ENCODE data around the gene TP53AIP1.

TP53AIP1 gene

GRCh38 chr11:128914216-128915148 is 28.2 kb downstream of the TP53AIP1 start:
- Histone ChIP-seq H3K27ac (ENCODE audit: low read depth, low read length) (no peak overlapping the region), H3K36me3 (ENCODE audit: insufficient read depth, low read length) (no peaks in the 10 kb centered on the region), H3K4me1 (ENCODE audit: insufficient read depth, low read length) (no peaks in the 10 kb centered on the region), H3K9ac (ENCODE audit: low read depth, low read length) (no peak overlapping the region), H3K9me3 (ENCODE audit: insufficient read depth, low read depth, low read length) (no peaks in the 10 kb centered on the region), H3K4me3 (ENCODE audit: low read length) (no peak overlapping the region), H3K27me3 (ENCODE audit: insufficient read depth, low read length) (peaks cover 17% of the 10 kb centered on the region; the same call in 1 of the 2 replicates)
- 86% methylated on average over 18 of the region's 18 CpGs for WGBS

- WGBS = 87% methylated on average over 5 of the region's 5 CpGs
Observed at GRCh38 chr11:128913806-128914205, 28.9 kb downstream of the TP53AIP1 start.

GRCh38 chr11:128911701-128912100 is 31.0 kb downstream of the TP53AIP1 start:
- H3K9me3 ChIP-seq (ENCODE audit: insufficient read depth, low read depth, low read length) = no peaks in the 10 kb centered on the region
- no peaks in the 10 kb centered on the region for H3K36me3 ChIP-seq (ENCODE audit: insufficient read depth, low read length)
- no peaks in the 10 kb centered on the region for H3K4me1 ChIP-seq (ENCODE audit: insufficient read depth, low read length)
- no peak overlapping the region for H3K9ac ChIP-seq (ENCODE audit: low read depth, low read length)
- H3K4me3 ChIP-seq (ENCODE audit: low read length) = no peak overlapping the region
- peaks cover 40% of the 10 kb centered on the region for H3K27me3 ChIP-seq (ENCODE audit: insufficient read depth, low read length)
- WGBS = 96% methylated on average over 18 of the region's 18 CpGs
- H3K27ac ChIP-seq (ENCODE audit: low read depth, low read length) = no peak overlapping the region

More at GRCh38 chr11:128913806-128914205, 28.9 kb downstream of the TP53AIP1 start:
- Histone ChIP-seq H3K9me3 (ENCODE audit: insufficient read depth, low read depth, low read length) (no peaks in the 10 kb centered on the region), H3K36me3 (ENCODE audit: insufficient read depth, low read length) (no peaks in the 10 kb centered on the region), H3K27ac (ENCODE audit: low read depth, low read length) (no peak overlapping the region), H3K4me3 (ENCODE audit: low read length) (no peak overlapping the region), H3K4me1 (ENCODE audit: insufficient read depth, low read length) (no peaks in the 10 kb centered on the region), H3K9ac (ENCODE audit: low read depth, low read length) (no peak overlapping the region), H3K27me3 (ENCODE audit: insufficient read depth, low read length) (peaks cover 23% of the 10 kb centered on the region)

GRCh38 chr11:128911239-128911638 is 31.4 kb downstream of the TP53AIP1 start:
- Histone ChIP-seq H3K9ac (ENCODE audit: low read depth, low read length) (no peak overlapping the region), H3K4me3 (ENCODE audit: low read length) (no peak overlapping the region), H3K36me3 (ENCODE audit: insufficient read depth, low read length) (no peaks in the 10 kb centered on the region), H3K27ac (ENCODE audit: low read depth, low read length) (no peak overlapping the region), H3K9me3 (ENCODE audit: insufficient read depth, low read depth, low read length) (no peaks in the 10 kb centered on the region), H3K27me3 (ENCODE audit: insufficient read depth, low read length) (peaks cover 45% of the 10 kb centered on the region), H3K4me1 (ENCODE audit: insufficient read depth, low read length) (no peaks in the 10 kb centered on the region)
- WGBS = 96% methylated on average over 17 of the region's 17 CpGs

GRCh38 chr11:128910576-128910975 is 32.1 kb downstream of the TP53AIP1 start:
- WGBS = 96% methylated on average over 3 of the region's 3 CpGs
- Histone ChIP-seq H3K27ac (ENCODE audit: low read depth, low read length) (no peak overlapping the region), H3K27me3 (ENCODE audit: insufficient read depth, low read length) (peaks cover 50% of the 10 kb centered on the region), H3K4me3 (ENCODE audit: low read length) (no peak overlapping the region), H3K9me3 (ENCODE audit: insufficient read depth, low read depth, low read length) (no peaks in the 10 kb centered on the region), H3K4me1 (ENCODE audit: insufficient read depth, low read length) (no peaks in the 10 kb centered on the region), H3K9ac (ENCODE audit: low read depth, low read length) (no peak overlapping the region), H3K36me3 (ENCODE audit: insufficient read depth, low read length) (no peaks in the 10 kb centered on the region)

- H3K4me1 ChIP-seq (ENCODE audit: insufficient read depth, low read length) = peaks cover 3% of the 10 kb centered on the region
- 93% methylated on average over 8 of the region's 8 CpGs for WGBS
Observed at GRCh38 chr11:128909438-128910125, 33.1 kb downstream of the TP53AIP1 start.

GRCh38 chr11:128908391-128909246 is 34.1 kb downstream of the TP53AIP1 start:
- Histone ChIP-seq H3K4me1 (ENCODE audit: insufficient read depth, low read length) (peaks cover 12% of the 10 kb centered on the region), H3K36me3 (ENCODE audit: insufficient read depth, low read length) (no peaks in the 10 kb centered on the region), H3K27ac (ENCODE audit: low read depth, low read length) (no peak overlapping the region), H3K9ac (ENCODE audit: low read depth, low read length) (no peak overlapping the region), H3K4me3 (ENCODE audit: low read length) (no peak overlapping the region), H3K9me3 (ENCODE audit: insufficient read depth, low read depth, low read length) (no peaks in the 10 kb centered on the region), H3K27me3 (ENCODE audit: insufficient read depth, low read length) (peaks cover 59% of the 10 kb centered on the region)
- 93% methylated on average over 12 of the region's 12 CpGs for WGBS

More at GRCh38 chr11:128909438-128910125, 33.1 kb downstream of the TP53AIP1 start:
- Histone ChIP-seq H3K9me3 (ENCODE audit: insufficient read depth, low read depth, low read length) (no peaks in the 10 kb centered on the region), H3K4me3 (ENCODE audit: low read length) (no peak overlapping the region), H3K9ac (ENCODE audit: low read depth, low read length) (no peak overlapping the region), H3K27ac (ENCODE audit: low read depth, low read length) (no peak overlapping the region), H3K27me3 (ENCODE audit: insufficient read depth, low read length) (peaks cover 54% of the 10 kb centered on the region), H3K36me3 (ENCODE audit: insufficient read depth, low read length) (no peaks in the 10 kb centered on the region)

- Histone ChIP-seq H3K9me3 (ENCODE audit: insufficient read depth, low read depth, low read length) (no peaks in the 10 kb centered on the region), H3K27me3 (ENCODE audit: insufficient read depth, low read length) (peaks cover 67% of the 10 kb centered on the region), H3K27ac (ENCODE audit: low read depth, low read length) (no peak overlapping the region), H3K4me3 (ENCODE audit: low read length) (no peak overlapping the region), H3K4me1 (ENCODE audit: insufficient read depth, low read length) (peaks cover 22% of the 10 kb centered on the region), H3K36me3 (ENCODE audit: insufficient read depth, low read length) (no peaks in the 10 kb centered on the region), H3K9ac (ENCODE audit: low read depth, low read length) (no peak overlapping the region)
- WGBS = 76% methylated on average over 2 of the region's 4 CpGs
Observed at GRCh38 chr11:128907585-128907984, 35.1 kb downstream of the TP53AIP1 start.

- H3K27me3 ChIP-seq (ENCODE audit: insufficient read depth, low read length) = peaks cover 79% of the 10 kb centered on the region
- no peak overlapping the region for H3K9ac ChIP-seq (ENCODE audit: low read depth, low read length)
- no peak overlapping the region for H3K4me3 ChIP-seq (ENCODE audit: low read length)
- no peaks in the 10 kb centered on the region for H3K9me3 ChIP-seq (ENCODE audit: insufficient read depth, low read depth, low read length)
- H3K4me1 ChIP-seq (ENCODE audit: insufficient read depth, low read length) = peaks cover 34% of the 10 kb centered on the region
- H3K36me3 ChIP-seq (ENCODE audit: insufficient read depth, low read length) = no peaks in the 10 kb centered on the region
- H3K27ac ChIP-seq (ENCODE audit: low read depth, low read length) = no peak overlapping the region
- 78% methylated on average over 8 of the region's 8 CpGs for WGBS
Observed at GRCh38 chr11:128906185-128907050, 36.3 kb downstream of the TP53AIP1 start.
